Mammary epithelial cell (primary cell): ENCODE results near the gene TRPV5.

Experiments
- EZH2 ChIP-seq: IDR thresholded peaks from 2 replicates; pipeline ENCODE4 v1.6.1; 2012; ENCODE audit warnings: low read length, inconsistent platforms, borderline replicate concordance
- TF ChIP-seq, protein P1 (sequence below), 2 donors: IDR thresholded peaks in 1 of 2; conservative IDR thresholded peaks in 1 of 2; 2 replicates each; pipeline ENCODE4 v1.5.1; 2011 to 2012; ENCODE audit warnings: inconsistent platforms in 2 of 2, low read length in 2 of 2, mild to moderate bottlenecking in 2 of 2, control low read depth in 1 of 2, low read depth in 1 of 2; ENCODE audit not compliant: insufficient read depth in 1 of 2; ENCODE audit errors: extremely low read depth in 1 of 2

DNA sequence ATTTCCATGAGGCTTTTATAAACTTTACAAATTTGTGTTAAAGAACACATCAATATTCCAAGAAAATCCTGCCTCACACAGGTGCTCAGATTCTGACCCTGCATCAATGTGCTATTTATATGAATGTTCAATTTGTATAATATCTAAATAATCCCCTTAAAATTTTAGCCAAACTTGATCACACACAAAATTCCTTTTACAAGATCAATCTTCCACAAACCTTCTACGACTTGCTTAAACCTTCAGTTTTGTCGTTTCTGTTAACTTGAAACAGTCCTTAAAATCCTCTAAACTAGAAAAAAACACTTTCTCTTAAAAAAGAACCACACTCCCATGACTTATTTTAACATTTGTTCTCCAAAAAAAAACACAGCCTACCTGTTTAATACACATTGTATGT lies 27.8 kb downstream of the TRPV5 start:
- TF ChIP-seq, protein P1, sequence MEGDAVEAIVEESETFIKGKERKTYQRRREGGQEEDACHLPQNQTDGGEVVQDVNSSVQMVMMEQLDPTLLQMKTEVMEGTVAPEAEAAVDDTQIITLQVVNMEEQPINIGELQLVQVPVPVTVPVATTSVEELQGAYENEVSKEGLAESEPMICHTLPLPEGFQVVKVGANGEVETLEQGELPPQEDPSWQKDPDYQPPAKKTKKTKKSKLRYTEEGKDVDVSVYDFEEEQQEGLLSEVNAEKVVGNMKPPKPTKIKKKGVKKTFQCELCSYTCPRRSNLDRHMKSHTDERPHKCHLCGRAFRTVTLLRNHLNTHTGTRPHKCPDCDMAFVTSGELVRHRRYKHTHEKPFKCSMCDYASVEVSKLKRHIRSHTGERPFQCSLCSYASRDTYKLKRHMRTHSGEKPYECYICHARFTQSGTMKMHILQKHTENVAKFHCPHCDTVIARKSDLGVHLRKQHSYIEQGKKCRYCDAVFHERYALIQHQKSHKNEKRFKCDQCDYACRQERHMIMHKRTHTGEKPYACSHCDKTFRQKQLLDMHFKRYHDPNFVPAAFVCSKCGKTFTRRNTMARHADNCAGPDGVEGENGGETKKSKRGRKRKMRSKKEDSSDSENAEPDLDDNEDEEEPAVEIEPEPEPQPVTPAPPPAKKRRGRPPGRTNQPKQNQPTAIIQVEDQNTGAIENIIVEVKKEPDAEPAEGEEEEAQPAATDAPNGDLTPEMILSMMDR (conservative IDR thresholded peaks at IDR 0.05 in 1 of 2, IDR thresholded peaks at IDR 0.05 in 1 of 2; ENCODE audit: extremely low read depth in 1 of 2, insufficient read depth in 1 of 2, low read depth in 1 of 2, low read length in 2 of 2), result no peak
- no peak for TF ChIP-seq EZH2
